Peyer's patch (tissue), 4 donors: Measurements from ENCODE around the gene KCNMA1.

Experiments
- CTCF ChIP-seq, 6 experiments: fragments of 450-650 bp in 4 of 6; fragments of 200-600 bp in 2 of 6; sonication (generic) in 1 of 6; IDR thresholded peaks; one replicate each; pipeline ENCODE4 v1.5.1; 2017 to 2019; ENCODE audit warnings: antibody characterized with exemption in 6 of 6, mild to moderate bottlenecking in 3 of 6, moderate library complexity in 1 of 6
- POLR2A ChIP-seq, 2 donors: fragments of 450-650 bp; IDR thresholded peaks; one replicate each; pipeline ENCODE4 v1.5.1; 2017; ENCODE audit warnings: antibody characterized with exemption in 2 of 2, mild to moderate bottlenecking in 2 of 2, moderate library complexity in 2 of 2

- no peak for TF ChIP-seq CTCF (IDR thresholded peaks at IDR 0.05)
- TF ChIP-seq POLR2A (IDR thresholded peaks at IDR 0.05), result no peak
Observed at GRCh38 chr10:77049896-77050295, 587.7 kb downstream of the KCNMA1 start.
